Measurements from ENCODE around the gene ZBTB25.
"Not testable (repeated sequence)": the region's sequence is repeated elsewhere in the genome, so short reads cannot be mapped to it uniquely, and the experiment has no call there.

ZBTB25 gene

DNA sequence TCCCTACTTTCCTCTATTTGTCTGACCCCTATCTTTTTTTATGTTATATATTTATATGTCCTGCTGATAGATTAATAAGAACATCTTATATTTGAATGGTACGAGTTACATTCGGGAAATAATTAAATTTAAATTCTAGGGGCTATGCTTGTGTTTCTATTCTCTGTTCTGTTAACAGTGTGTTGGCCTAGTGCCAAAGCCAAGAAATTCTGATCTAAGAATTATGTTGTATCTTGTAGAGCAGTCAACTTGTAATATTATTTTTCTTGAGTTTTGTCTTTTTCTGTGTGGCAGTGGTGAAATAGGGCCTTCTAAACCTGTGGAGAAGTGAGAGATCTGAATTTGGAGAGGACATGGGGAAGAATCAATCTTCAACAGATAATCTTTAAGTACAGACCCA is 27.9 kb upstream of the ZBTB25 start:
- in situ Hi-C loops (cut with HindIII; ENCODE audit: low sequenced_read_pairs), result no loop called here

GRCh38 chr14:64525354-64525753 is 21.7 kb upstream of the ZBTB25 start:
- in situ Hi-C loops (cut with HindIII; ENCODE audit: low sequenced_read_pairs), result no loop called here
- DNase-seq (ENCODE audit: low read depth, low spot score), result no peak
- TF ChIP-seq, protein P1, sequence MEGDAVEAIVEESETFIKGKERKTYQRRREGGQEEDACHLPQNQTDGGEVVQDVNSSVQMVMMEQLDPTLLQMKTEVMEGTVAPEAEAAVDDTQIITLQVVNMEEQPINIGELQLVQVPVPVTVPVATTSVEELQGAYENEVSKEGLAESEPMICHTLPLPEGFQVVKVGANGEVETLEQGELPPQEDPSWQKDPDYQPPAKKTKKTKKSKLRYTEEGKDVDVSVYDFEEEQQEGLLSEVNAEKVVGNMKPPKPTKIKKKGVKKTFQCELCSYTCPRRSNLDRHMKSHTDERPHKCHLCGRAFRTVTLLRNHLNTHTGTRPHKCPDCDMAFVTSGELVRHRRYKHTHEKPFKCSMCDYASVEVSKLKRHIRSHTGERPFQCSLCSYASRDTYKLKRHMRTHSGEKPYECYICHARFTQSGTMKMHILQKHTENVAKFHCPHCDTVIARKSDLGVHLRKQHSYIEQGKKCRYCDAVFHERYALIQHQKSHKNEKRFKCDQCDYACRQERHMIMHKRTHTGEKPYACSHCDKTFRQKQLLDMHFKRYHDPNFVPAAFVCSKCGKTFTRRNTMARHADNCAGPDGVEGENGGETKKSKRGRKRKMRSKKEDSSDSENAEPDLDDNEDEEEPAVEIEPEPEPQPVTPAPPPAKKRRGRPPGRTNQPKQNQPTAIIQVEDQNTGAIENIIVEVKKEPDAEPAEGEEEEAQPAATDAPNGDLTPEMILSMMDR (IDR thresholded peaks at IDR 0.05; ENCODE audit: low read depth, low read length), result no peak
- H3K4me3 ChIP-seq (ENCODE audit: low read depth, low read length), result no peak overlapping the region

More for the DNA sequence above, 27.9 kb upstream of the ZBTB25 start:
- no peak overlapping the region for H3K4me3 ChIP-seq (ENCODE audit: low read depth, low read length)
- TF ChIP-seq, protein P1 (IDR thresholded peaks at IDR 0.05; ENCODE audit: low read depth, low read length), result no peak
- DNase-seq (ENCODE audit: low read depth, low spot score), result no peak

DNA sequence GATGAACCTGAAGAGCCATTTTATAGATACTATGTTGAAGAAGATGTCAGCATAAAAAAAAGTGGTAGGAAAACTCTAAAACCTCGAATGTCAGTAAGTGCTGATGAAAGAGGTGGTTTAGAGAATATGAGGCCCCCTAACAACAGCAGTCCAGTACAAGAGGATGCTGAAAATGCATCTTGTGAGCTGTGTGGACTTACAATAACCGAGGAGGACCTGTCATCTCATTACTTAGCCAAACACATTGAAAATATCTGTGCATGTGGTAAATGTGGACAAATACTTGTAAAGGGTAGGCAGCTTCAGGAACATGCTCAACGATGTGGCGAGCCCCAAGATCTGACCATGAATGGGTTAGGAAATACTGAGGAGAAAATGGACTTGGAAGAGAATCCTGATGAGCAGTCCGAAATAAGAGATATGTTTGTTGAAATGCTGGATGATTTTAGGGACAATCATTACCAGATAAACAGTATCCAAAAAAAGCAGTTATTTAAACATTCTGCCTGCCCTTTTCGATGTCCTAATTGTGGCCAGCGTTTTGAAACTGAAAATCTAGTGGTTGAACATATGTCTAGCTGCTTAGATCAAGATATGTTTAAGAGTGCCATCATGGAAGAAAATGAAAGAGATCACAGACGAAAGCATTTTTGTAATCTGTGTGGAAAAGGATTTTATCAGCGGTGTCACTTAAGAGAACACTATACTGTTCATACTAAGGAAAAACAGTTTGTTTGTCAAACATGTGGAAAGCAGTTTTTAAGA is 19.1 kb upstream of the ZBTB25 start:
- no peak overlapping the region for H3K4me3 ChIP-seq (ENCODE audit: low read depth, low read length)
- in situ Hi-C loops (cut with HindIII; ENCODE audit: low sequenced_read_pairs), result no loop called here
- TF ChIP-seq, protein P1 (IDR thresholded peaks at IDR 0.05; ENCODE audit: low read depth, low read length), result no peak
- no peak for DNase-seq (ENCODE audit: low read depth, low spot score)

DNA sequence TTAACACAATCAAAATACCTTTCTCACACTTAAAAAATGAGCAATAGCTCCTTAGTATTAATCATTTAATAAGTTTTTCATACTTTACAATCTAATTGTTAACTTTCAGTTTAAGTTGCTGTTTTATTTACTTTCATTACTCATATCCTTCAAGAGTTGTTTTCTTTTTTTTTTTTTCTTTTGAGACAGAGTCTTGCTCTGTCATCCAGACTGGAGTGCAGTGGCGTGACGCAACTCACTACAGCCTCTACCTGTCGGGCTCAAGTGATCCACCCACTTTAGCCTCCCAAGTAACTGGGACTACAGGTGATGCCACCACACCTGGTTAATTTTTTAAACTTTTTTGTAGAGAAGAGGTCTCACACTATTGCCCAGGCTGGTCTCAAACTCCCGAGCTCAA is 17.1 kb upstream of the ZBTB25 start:
- TF ChIP-seq, protein P1 (IDR thresholded peaks at IDR 0.05; ENCODE audit: low read depth, low read length), result no peak
- no peak for DNase-seq (ENCODE audit: low read depth, low spot score)
- H3K4me3 ChIP-seq (ENCODE audit: low read depth, low read length), result no peak overlapping the region
- in situ Hi-C loops (cut with HindIII; ENCODE audit: low sequenced_read_pairs), result no loop called here

- TF ChIP-seq, protein P1 (IDR thresholded peaks at IDR 0.05; ENCODE audit: low read depth, low read length), result no peak
- DNase-seq (ENCODE audit: low read depth, low spot score), result no peak
- no peak overlapping the region for H3K4me3 ChIP-seq (ENCODE audit: low read depth, low read length)
- in situ Hi-C loops (cut with HindIII; ENCODE audit: low sequenced_read_pairs), result no loop called here
Observed at GRCh38 chr14:64518229-64518628, 14.6 kb upstream of the ZBTB25 start.

DNA sequence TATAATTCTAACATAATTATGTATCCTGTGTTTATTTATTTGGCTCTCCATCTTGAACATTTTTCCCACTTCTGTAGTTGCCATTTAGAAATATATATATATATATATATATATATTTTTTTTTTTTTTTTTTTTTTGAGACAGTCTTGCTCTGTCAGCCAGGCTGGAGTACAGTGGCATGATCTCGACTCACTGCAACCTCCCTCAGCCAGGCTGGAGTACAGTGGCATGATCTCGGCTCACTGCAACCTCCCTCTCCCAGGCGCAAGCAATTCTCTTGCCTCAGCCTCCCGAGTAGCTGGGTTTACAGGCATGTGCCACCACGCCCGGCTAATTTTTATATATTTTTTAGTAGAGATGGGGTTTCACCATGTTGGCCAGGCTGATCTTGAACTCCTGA is 14.0 kb upstream of the ZBTB25 start:
- in situ Hi-C loops (cut with HindIII; ENCODE audit: low sequenced_read_pairs); DNase-seq (ENCODE audit: low read depth, low spot score); H3K4me3 ChIP-seq (ENCODE audit: low read depth, low read length): not testable (repeated sequence)

DNA sequence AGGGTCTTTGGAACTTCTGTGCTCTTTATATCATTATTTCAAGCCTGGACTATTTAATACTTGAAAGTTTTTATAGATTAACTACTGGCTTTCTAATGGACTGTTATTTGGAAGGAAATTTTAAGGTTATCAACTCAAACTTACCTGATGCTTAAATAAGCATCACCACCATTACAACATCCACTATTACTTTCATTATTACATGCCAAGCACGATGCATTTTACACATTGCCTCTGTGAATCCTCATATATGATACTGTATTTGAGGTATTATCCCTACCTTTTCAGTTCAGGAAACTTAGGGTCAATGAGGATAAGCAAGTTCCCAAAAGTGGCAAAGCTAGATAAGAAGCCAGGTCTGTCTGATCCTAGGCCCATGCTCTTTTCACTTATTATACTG is 13.3 kb upstream of the ZBTB25 start:
- no peak for DNase-seq (ENCODE audit: low read depth, low spot score)
- in situ Hi-C loops (cut with HindIII; ENCODE audit: low sequenced_read_pairs), result no loop called here
- TF ChIP-seq, protein P1 (IDR thresholded peaks at IDR 0.05; ENCODE audit: low read depth, low read length), result no peak
- no peak overlapping the region for H3K4me3 ChIP-seq (ENCODE audit: low read depth, low read length)
